Muscle layer of colon (tissue), 2 donors: Measurements from ENCODE around the gene FLII.

Experiments used
- H3K27ac ChIP-seq: one replicate; pipeline ENCODE4 v1.7.0; 2013; ENCODE audit warnings: low read depth, mild to moderate bottlenecking, low read length, moderate library complexity
- H3K27me3 ChIP-seq, 2 donors: one replicate each; pipeline ENCODE4 v1.7.0; 2013; ENCODE audit warnings: low read length in 2 of 2, mild to moderate bottlenecking in 2 of 2; ENCODE audit not compliant: insufficient read depth in 2 of 2, control insufficient read depth in 1 of 2
- H3K36me3 ChIP-seq: one replicate; pipeline ENCODE4 v1.7.0; 2013; ENCODE audit warnings: mild to moderate bottlenecking, low read length; ENCODE audit not compliant: insufficient read depth
- H3K4me1 ChIP-seq: one replicate; pipeline ENCODE4 v1.7.0; 2013; ENCODE audit warnings: mild to moderate bottlenecking, low read length; ENCODE audit not compliant: insufficient read depth
- H3K4me3 ChIP-seq, 2 donors: one replicate each; pipeline ENCODE4 v1.7.0; 2013; ENCODE audit warnings: low read length in 2 of 2, low read depth in 1 of 2, mild to moderate bottlenecking in 1 of 2, moderate library complexity in 1 of 2
- H3K9ac ChIP-seq: one replicate; pipeline ENCODE4 v1.7.0; 2013; ENCODE audit warnings: low read length
- H3K9me3 ChIP-seq: one replicate; pipeline ENCODE4 v1.7.0; 2013; ENCODE audit warnings: mild to moderate bottlenecking, low read length
- donor health status: abdominal sarcoma.
- donor health status: Adenocarcinoma of cecum.

Gene FLII

GRCh38 chr17:18235743-18236256 is 22.7 kb downstream of the FLII start:
- Histone ChIP-seq H3K4me1 (no peaks in the 10 kb centered on the region), H3K4me3 (no peak overlapping the region), H3K27me3 (no peaks in the 10 kb centered on the region), H3K9ac (no peak overlapping the region), H3K36me3 (peaks cover 22% of the 10 kb centered on the region), H3K9me3 (no peaks in the 10 kb centered on the region), H3K27ac (no peak overlapping the region)

- Histone ChIP-seq H3K4me1 (no peaks in the 10 kb centered on the region), H3K9ac (no peak overlapping the region), H3K27me3 (no peaks in the 10 kb centered on the region), H3K4me3 (no peak overlapping the region), H3K27ac (no peak overlapping the region), H3K36me3 (peaks cover 22% of the 10 kb centered on the region), H3K9me3 (no peaks in the 10 kb centered on the region)
Measured at GRCh38 chr17:18234853-18235380, 23.6 kb downstream of the FLII start.

GRCh38 chr17:18233803-18234518 is 24.6 kb downstream of the FLII start:
- no peak overlapping the region for H3K27ac ChIP-seq
- no peak overlapping the region for H3K4me3 ChIP-seq
- H3K9ac ChIP-seq = no peak overlapping the region
- H3K4me1 ChIP-seq = no peaks in the 10 kb centered on the region
- H3K27me3 ChIP-seq = no peaks in the 10 kb centered on the region
- H3K36me3 ChIP-seq = peaks cover 22% of the 10 kb centered on the region
- no peaks in the 10 kb centered on the region for H3K9me3 ChIP-seq

GRCh38 chr17:18231164-18231563 is 27.4 kb downstream of the FLII start:
- Histone ChIP-seq H3K27me3 (no peaks in the 10 kb centered on the region), H3K4me1 (peaks cover 8% of the 10 kb centered on the region), H3K27ac (no peak overlapping the region)

GRCh38 chr17:18230288-18231141 is 28.0 kb downstream of the FLII start:
- no peaks in the 10 kb centered on the region for H3K27me3 ChIP-seq
- H3K36me3 ChIP-seq = peaks cover 13% of the 10 kb centered on the region
- H3K27ac ChIP-seq = no peak overlapping the region
- H3K4me1 ChIP-seq = peaks cover 10% of the 10 kb centered on the region
- H3K4me3 ChIP-seq = no peak overlapping the region
- H3K9ac ChIP-seq = no peak overlapping the region
- no peaks in the 10 kb centered on the region for H3K9me3 ChIP-seq

More at GRCh38 chr17:18231164-18231563, 27.4 kb downstream of the FLII start:
- Histone ChIP-seq H3K4me3 (no peak overlapping the region), H3K36me3 (peaks cover 18% of the 10 kb centered on the region), H3K9ac (no peak overlapping the region), H3K9me3 (no peaks in the 10 kb centered on the region)

- H3K27ac ChIP-seq = no peak overlapping the region
- no peaks in the 10 kb centered on the region for H3K27me3 ChIP-seq
- H3K4me3 ChIP-seq = no peak overlapping the region
- no peak overlapping the region for H3K9ac ChIP-seq
- H3K36me3 ChIP-seq = peaks cover 6% of the 10 kb centered on the region
- no peaks in the 10 kb centered on the region for H3K9me3 ChIP-seq
- peaks cover 13% of the 10 kb centered on the region for H3K4me1 ChIP-seq
Measured at GRCh38 chr17:18229771-18230170, 28.8 kb downstream of the FLII start.

GRCh38 chr17:18229254-18229653 is 29.3 kb downstream of the FLII start:
- Histone ChIP-seq H3K9ac (no peak overlapping the region), H3K27ac (no peak overlapping the region), H3K27me3 (no peaks in the 10 kb centered on the region), H3K4me1 (peaks cover 16% of the 10 kb centered on the region), H3K36me3 (peaks cover under 1% of the 10 kb centered on the region), H3K9me3 (no peaks in the 10 kb centered on the region), H3K4me3 (no peak overlapping the region)

GRCh38 chr17:18228176-18228682 is 30.3 kb downstream of the FLII start:
- Histone ChIP-seq H3K4me1 (peaks cover 16% of the 10 kb centered on the region), H3K9me3 (no peaks in the 10 kb centered on the region), H3K27me3 (no peaks in the 10 kb centered on the region), H3K27ac (no peak overlapping the region), H3K4me3 (no peak overlapping the region), H3K9ac (no peak overlapping the region), H3K36me3 (no peaks in the 10 kb centered on the region)

- no peak overlapping the region for H3K27ac ChIP-seq
- H3K9ac ChIP-seq = no peak overlapping the region
- no peaks in the 10 kb centered on the region for H3K9me3 ChIP-seq
- H3K36me3 ChIP-seq = no peaks in the 10 kb centered on the region
- no peak overlapping the region for H3K4me3 ChIP-seq
- no peaks in the 10 kb centered on the region for H3K27me3 ChIP-seq
- peaks cover 16% of the 10 kb centered on the region for H3K4me1 ChIP-seq
Measured at GRCh38 chr17:18227635-18228034, 30.9 kb downstream of the FLII start.

GRCh38 chr17:18226284-18226945 is 32.1 kb downstream of the FLII start:
- Histone ChIP-seq H3K4me1 (peaks cover 16% of the 10 kb centered on the region), H3K36me3 (no peaks in the 10 kb centered on the region), H3K9me3 (no peaks in the 10 kb centered on the region), H3K27me3 (no peaks in the 10 kb centered on the region), H3K9ac (peak overlapping the region; percentile 68), H3K27ac (no peak overlapping the region), H3K4me3 (peak overlapping the region; percentile 74 to 95)
